ENCODE results near the gene TREH. TPM values are rescaled to one million over a fixed set of nuclear protein-coding genes. Genes with fewer than 3 reads are reported as not detected.
A peak's percentile ranks its signal among the peaks of the same experiment; 100 is the strongest.

TREH gene
- total and polyA plus RNA-seq, 7 donors, result 0.46 to 1.4 (median 1.2) TPM; not detected in 4

DNA sequence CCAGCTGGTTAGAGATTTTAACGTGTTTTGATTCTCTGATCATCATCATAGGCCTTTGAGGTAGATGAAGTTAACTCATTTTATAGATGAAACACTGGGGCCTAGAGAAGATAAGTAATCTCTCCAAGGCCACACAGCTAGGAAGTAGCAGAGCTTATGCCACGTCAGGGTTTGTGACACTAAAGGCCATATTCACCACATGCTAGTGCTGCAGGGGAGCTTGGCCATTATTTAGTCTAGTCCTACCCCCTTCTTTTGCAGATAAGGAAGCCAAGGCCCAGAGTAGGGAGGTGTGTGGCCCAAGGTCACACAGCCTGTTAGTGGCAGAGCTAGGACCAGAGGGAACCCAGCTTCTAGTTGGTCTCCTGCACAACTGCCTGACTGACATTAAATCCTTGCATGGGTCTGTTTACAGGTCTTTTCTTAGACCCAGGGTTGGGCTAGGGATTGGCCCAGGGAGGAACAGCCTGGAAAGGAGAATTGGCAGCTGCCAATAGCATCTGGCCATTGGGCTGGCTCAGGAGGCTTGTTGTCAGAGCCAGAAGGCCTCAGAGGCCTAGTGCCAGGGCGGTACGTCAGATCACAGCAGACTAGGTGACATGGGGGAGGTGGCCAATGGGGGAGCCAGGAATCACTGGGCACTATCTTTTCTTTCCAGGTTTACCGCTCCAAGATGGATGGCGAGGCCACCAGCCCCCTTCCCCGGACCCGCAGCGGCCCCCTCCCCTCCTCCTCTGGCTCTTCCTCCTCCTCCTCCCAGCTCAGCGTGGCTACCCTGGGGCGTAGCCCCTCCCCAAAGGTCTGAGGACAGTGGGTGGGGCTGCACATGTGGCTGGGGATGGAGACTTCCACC is 36.1 kb downstream of the TREH start:
- peaks cover 0 to 21% (median 12%) of the 10 kb centered on the region in 4 donors for H3K4me1 ChIP-seq
- H3K36me3 ChIP-seq, result peaks cover 13 to 88% (median 57%) of the 10 kb centered on the region in 4 donors
- H3K27me3 ChIP-seq, result no peaks in the 10 kb centered on the region
- DNase-seq, result no peak
- H3K9me3 ChIP-seq, result no peaks in the 10 kb centered on the region
- H3K27ac ChIP-seq, result no peak overlapping the region
- no peak for TF ChIP-seq CTCF (IDR thresholded peaks at IDR 0.05)
- TF ChIP-seq POLR2A (IDR thresholded peaks at IDR 0.05), result no peak
- no peak for TF ChIP-seq POLR2AphosphoS5 (IDR thresholded peaks at IDR 0.05)
- TF ChIP-seq EP300 (IDR thresholded peaks at IDR 0.05), result no peak
- intact Hi-C loops (cut with DNase I), result no loop called here
- no peak overlapping the region for H3K4me3 ChIP-seq
- 78 to 88% methylated on average over 11 of the region's 11 CpGs for WGBS, 2 donors

DNA sequence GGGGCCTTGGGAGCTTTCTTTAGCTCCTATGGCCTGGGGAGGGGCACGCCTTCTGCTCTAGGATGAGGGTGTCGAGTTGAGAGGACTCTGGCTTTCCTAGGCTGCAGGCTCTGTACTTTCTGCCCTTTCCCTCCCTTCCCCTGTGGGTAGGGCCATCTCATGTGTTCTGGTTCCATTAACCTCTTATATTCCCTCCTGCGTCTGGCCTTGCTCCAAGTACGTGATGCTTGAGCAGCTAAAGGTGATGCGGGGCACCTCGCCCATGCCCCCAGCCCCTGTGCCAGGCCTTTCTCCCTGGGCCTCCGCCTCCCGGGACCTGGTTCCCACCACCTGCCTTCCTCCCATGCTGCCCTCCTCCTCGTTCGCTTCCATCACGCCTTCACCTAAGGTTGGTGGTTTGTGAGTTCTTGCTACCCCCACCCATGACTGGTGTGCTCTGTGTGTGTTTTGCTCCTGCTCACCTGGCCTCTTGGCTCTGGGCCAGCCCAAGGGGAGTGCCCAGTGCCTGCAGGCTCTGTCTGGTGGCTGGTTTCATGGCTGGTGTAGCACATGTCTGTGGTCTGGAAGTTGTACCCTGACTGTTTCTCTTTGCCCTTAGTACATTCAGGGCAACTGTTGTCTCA is 37.9 kb downstream of the TREH start:
- Histone ChIP-seq H3K27ac (peak overlapping the region in 2 of 4 donors; percentile 25 to 52), H3K9me3 (no peaks in the 10 kb centered on the region), H3K27me3 (no peaks in the 10 kb centered on the region), H3K4me3 (no peak overlapping the region), H3K36me3 (peaks cover 13 to 83% (median 50%) of the 10 kb centered on the region in 4 donors), H3K4me1 (peaks cover 0 to 25% (median 14%) of the 10 kb centered on the region in 4 donors)
- no peak for DNase-seq
- WGBS, 2 donors, result 25 to 67% methylated on average over 11 of the region's 11 CpGs
- intact Hi-C loops (cut with DNase I), result no loop called here
- TF ChIP-seq CTCF (IDR thresholded peaks at IDR 0.05) (no peak), EP300 (IDR thresholded peaks at IDR 0.05) (no peak), POLR2AphosphoS5 (IDR thresholded peaks at IDR 0.05) (no peak), POLR2A (IDR thresholded peaks at IDR 0.05) (no peak)

DNA sequence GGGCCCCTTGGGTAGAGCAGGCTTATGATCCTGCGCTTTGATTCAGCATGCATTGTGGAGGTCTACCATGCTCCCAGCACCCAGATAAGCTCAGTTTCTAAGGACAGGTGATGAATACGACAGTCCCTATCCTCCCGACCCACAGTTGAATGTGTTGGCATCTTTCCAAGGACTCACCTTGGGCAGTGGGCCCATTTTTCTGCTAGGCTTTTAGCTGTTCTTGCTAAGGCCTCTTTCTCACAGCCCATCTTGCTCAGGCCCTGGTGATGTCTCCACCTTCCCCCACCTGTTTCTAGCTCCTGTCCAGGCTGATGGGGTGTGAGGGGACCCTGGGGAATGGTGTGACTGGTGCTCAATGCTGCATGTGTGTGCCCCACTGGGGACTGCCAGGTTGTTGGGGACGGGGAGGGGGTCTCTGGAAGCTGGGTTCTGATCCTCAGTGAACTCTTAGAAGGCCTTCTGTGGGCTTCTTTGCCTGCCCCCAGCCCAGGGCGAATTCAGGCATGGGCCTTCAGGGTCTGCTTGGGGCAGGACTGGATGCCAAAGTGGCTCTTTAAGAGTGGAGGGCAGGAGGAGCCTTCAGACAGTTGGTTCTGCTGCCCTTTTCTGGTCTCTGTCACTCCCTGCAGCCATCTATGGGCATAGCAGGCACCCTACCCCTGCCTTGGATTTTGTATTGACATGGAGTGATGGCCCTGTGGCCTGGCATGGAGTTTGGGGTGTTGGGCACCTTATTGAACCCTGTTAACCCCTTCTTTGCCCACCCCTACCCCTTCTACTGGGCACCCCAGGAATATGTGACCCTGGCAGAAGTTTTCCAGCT is 38.9 kb downstream of the TREH start:
- no peak for TF ChIP-seq EP300 (IDR thresholded peaks at IDR 0.05)
- no peak for TF ChIP-seq POLR2A (IDR thresholded peaks at IDR 0.05)
- TF ChIP-seq POLR2AphosphoS5 (IDR thresholded peaks at IDR 0.05), result no peak
- TF ChIP-seq CTCF (IDR thresholded peaks at IDR 0.05), result no peak
- Histone ChIP-seq H3K27ac (peak overlapping the region in 2 of 4 donors; percentile 25 to 52), H3K27me3 (no peaks in the 10 kb centered on the region), H3K36me3 (peaks cover 10 to 76% (median 45%) of the 10 kb centered on the region in 4 donors), H3K4me1 (peaks cover 0 to 31% (median 18%) of the 10 kb centered on the region in 4 donors), H3K9me3 (no peaks in the 10 kb centered on the region), H3K4me3 (no peak overlapping the region)
- WGBS, 2 donors, result 56 to 79% methylated on average over 5 of the region's 5 CpGs
- intact Hi-C loops (cut with DNase I), result no loop called here
- no peak for DNase-seq

- peaks cover 0 to 37% (median 25%) of the 10 kb centered on the region in 4 donors for H3K4me1 ChIP-seq
- WGBS, 2 donors, result 93 to 95% methylated on average over 4 of the region's 4 CpGs
- no peaks in the 10 kb centered on the region for H3K27me3 ChIP-seq
- no peak for DNase-seq
- intact Hi-C loops (cut with DNase I), result no loop called here
- H3K9me3 ChIP-seq, result no peaks in the 10 kb centered on the region
- peaks cover 4 to 70% (median 39%) of the 10 kb centered on the region in 4 donors for H3K36me3 ChIP-seq
- TF ChIP-seq EP300 (IDR thresholded peaks at IDR 0.05) (no peak), POLR2A (IDR thresholded peaks at IDR 0.05) (no peak), POLR2AphosphoS5 (IDR thresholded peaks at IDR 0.05) (no peak), CTCF (IDR thresholded peaks at IDR 0.05) (no peak)
- H3K27ac ChIP-seq, result no peak overlapping the region
- no peak overlapping the region for H3K4me3 ChIP-seq
Observed at GRCh38 chr11:118639899-118640298, 39.6 kb downstream of the TREH start.

All from sigmoid colon (tissue), 7 donors.